Stomach (tissue), 4 donors: ENCODE measurements around the gene TP53I13.

Experiments
- POLR2A ChIP-seq, 4 donors: fragments of 450-650 bp; IDR thresholded peaks; one replicate each; pipeline ENCODE4 v1.6.1; 2016; ENCODE audit warnings: antibody characterized with exemption in 4 of 4, control low read depth in 2 of 4, mild to moderate bottlenecking in 1 of 4, moderate library complexity in 1 of 4
- POLR2AphosphoS5 ChIP-seq, 3 donors: sonication (generic); formaldehyde crosslinking; IDR thresholded peaks; one replicate each; pipeline ENCODE4 v1.6.1; 2016; ENCODE audit warnings: antibody characterized with exemption in 3 of 3
- TF ChIP-seq, protein P1 (sequence below), 7 experiments: fragments of 450-650 bp in 4 of 7; fragments of 200-600 bp in 3 of 7; sonication (generic) in 3 of 7; IDR thresholded peaks; one replicate each; pipeline ENCODE4 v1.5.1; 2016 to 2019; ENCODE audit warnings: antibody characterized with exemption in 7 of 7, control low read depth in 2 of 7, mild to moderate bottlenecking in 1 of 7

DNA sequence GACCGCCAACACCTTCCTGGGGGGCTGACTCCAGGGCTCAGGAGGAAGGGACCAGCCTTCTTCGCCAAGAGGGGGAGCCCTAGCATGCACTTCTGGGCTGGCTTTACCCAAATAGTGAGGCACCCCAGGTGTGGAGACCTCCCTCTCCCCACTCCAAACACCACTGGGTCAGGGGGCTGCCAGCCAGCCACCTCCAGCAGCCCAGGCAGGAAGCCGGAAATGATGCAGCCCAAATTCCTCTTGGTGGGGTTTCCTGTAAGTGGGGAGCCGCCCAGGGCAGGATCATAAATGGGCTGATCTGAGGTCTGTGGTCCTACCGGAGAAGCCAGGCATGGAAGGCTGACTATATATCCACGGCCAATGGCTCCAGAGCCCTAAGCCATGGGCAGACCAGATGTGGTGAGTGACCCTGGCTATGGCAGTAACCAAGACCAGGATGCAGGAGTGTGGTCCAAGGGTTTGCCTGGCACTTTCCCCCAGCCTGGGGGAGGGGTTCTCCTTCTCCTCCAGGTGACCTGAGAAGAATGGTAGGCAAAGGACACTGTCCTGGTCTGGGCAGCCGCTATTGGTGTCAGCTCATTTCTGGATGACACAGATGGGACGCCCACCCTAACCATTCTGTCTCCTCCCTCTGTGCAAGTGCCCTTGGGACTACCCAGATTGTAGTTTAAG lies 16.7 kb downstream of the TP53I13 start:
- TF ChIP-seq POLR2A (IDR thresholded peaks at IDR 0.05): no peak
- TF ChIP-seq, protein P1, sequence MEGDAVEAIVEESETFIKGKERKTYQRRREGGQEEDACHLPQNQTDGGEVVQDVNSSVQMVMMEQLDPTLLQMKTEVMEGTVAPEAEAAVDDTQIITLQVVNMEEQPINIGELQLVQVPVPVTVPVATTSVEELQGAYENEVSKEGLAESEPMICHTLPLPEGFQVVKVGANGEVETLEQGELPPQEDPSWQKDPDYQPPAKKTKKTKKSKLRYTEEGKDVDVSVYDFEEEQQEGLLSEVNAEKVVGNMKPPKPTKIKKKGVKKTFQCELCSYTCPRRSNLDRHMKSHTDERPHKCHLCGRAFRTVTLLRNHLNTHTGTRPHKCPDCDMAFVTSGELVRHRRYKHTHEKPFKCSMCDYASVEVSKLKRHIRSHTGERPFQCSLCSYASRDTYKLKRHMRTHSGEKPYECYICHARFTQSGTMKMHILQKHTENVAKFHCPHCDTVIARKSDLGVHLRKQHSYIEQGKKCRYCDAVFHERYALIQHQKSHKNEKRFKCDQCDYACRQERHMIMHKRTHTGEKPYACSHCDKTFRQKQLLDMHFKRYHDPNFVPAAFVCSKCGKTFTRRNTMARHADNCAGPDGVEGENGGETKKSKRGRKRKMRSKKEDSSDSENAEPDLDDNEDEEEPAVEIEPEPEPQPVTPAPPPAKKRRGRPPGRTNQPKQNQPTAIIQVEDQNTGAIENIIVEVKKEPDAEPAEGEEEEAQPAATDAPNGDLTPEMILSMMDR (IDR thresholded peaks at IDR 0.05): no peak
- peak in 1 of 3 donors; percentile 32 for TF ChIP-seq POLR2AphosphoS5 (IDR thresholded peaks at IDR 0.05)
